Endothelial cell of umbilical vein (primary cell): ENCODE results near the gene AMTN. TPM values are rescaled to one million over a fixed set of nuclear protein-coding genes. Genes with fewer than 3 reads are reported as not detected.
A peak's percentile ranks its signal among the peaks of the same experiment; 100 is the strongest.

Source experiments
- BruUV-seq: library from RNA; stranded (reverse); fragments of 400-500 nt; replicated peaks from 2 replicates; lab custom pipeline; 2021; lab: Mats Ljungman, UMichigan
- CTCF ChIA-PET: fragments of 300-600, 350-600 bp; sonication (Branson Sonifier 250); formaldehyde crosslinking; loops from one replicate; lab custom pipeline; 2021; ENCODE audit warnings: antibody characterized with exemption, inconsistent platforms; lab: Charles Lee
- POLR2A ChIA-PET: fragments of 300-600, 350-600 bp; sonication (Branson Sonifier 250); formaldehyde crosslinking; loops from one replicate; lab custom pipeline; 2021; ENCODE audit warnings: antibody characterized with exemption, inconsistent platforms; lab: Charles Lee
- DNase-seq: peaks from one replicate; pipeline ENCODE4 v3.0.0-alpha.2; 2011; ENCODE audit warnings: low read depth, low spot score
- FAIRE-seq: peaks from 2 replicates; lab custom pipeline; 2011; peaks lifted over from hg19 to GRCh38; lab: Jason Lieb, UNC
- H2AFZ ChIP-seq: 2 replicates; pipeline ENCODE4 v1.6.0; 2012; ENCODE audit warnings: low read depth, low read length, control low read depth, inconsistent platforms
- H3K27ac ChIP-seq: 2 replicates; pipeline ENCODE4 v1.5.1; 2011; ENCODE audit warnings: low read depth, mild to moderate bottlenecking, control low read depth, low read length, moderate library complexity; ENCODE audit not compliant: insufficient read depth
- H3K27me3 ChIP-seq, 2 experiments: 2 replicates each; pipeline versions ENCODE4 v1.6.0 to v1.6.1; 2011; ENCODE audit warnings: low read length in 2 of 2, mixed read lengths in 1 of 2; ENCODE audit not compliant: control insufficient read depth in 2 of 2, insufficient read depth in 2 of 2
- H3K36me3 ChIP-seq, 2 experiments: 2 replicates in 1 of 2; 3 replicates in 1 of 2; pipeline ENCODE4 v1.5.1; 2011; ENCODE audit warnings: low read length in 2 of 2, mild to moderate bottlenecking in 1 of 2, moderate library complexity in 1 of 2; ENCODE audit not compliant: control insufficient read depth in 2 of 2, insufficient read depth in 2 of 2; ENCODE audit errors: extremely low read depth in 1 of 2
- H3K4me1 ChIP-seq: 3 replicates; pipeline ENCODE4 v1.5.1; 2011; ENCODE audit warnings: mild to moderate bottlenecking, low read length; ENCODE audit not compliant: control insufficient read depth, insufficient read depth; ENCODE audit errors: extremely low read depth
- H3K4me2 ChIP-seq: 2 replicates; pipeline ENCODE4 v1.6.1; 2011; ENCODE audit warnings: low read length, control low read depth, mixed read lengths; ENCODE audit not compliant: insufficient read depth
- H3K4me3 ChIP-seq, 3 experiments: fragments of 200-600 bp in 1 of 3; sonication (generic), shearing (Covaris generic) in 1 of 3; replicated peaks in 1 of 3; 2 replicates each; pipeline ENCODE4 v1.5.1; 2011 to 2016; ENCODE audit warnings: control low read depth in 3 of 3, low read length in 3 of 3, mild to moderate bottlenecking in 2 of 3, inconsistent platforms in 1 of 3, low read depth in 1 of 3, moderate library complexity in 1 of 3; ENCODE audit not compliant: insufficient read depth in 1 of 3
- H3K79me2 ChIP-seq: 2 replicates; pipeline ENCODE4 v1.6.0; 2012; ENCODE audit warnings: low read length, inconsistent platforms; ENCODE audit not compliant: control insufficient read depth, insufficient read depth
- H3K9ac ChIP-seq: replicated peaks from 2 replicates; pipeline ENCODE3; 2011; ENCODE audit warnings: low read length, control low read depth; ENCODE audit not compliant: insufficient read depth; ENCODE audit errors: extremely low read depth
- H3K9me1 ChIP-seq: replicated peaks from 3 replicates; pipeline ENCODE4 v1.6.0; 2011; ENCODE audit warnings: mild to moderate bottlenecking, low read length; ENCODE audit not compliant: control insufficient read depth, insufficient read depth; ENCODE audit errors: extremely low read depth
- H3K9me3 ChIP-seq: replicated peaks from 2 replicates; pipeline ENCODE4 v1.5.1; 2012; ENCODE audit warnings: low read length, inconsistent platforms; ENCODE audit not compliant: control insufficient read depth, insufficient read depth
- H4K20me1 ChIP-seq: replicated peaks from 2 replicates; pipeline ENCODE3; 2011; ENCODE audit warnings: mild to moderate bottlenecking, low read length; ENCODE audit not compliant: control insufficient read depth, insufficient read depth; ENCODE audit errors: extremely low read depth
- CTCF ChIP-seq, 2 donors: IDR thresholded peaks; 1 replicate in 1 of 2; 2 replicates in 1 of 2; pipeline ENCODE4 v1.5.1; 2011; ENCODE audit warnings: low read length in 2 of 2, mild to moderate bottlenecking in 2 of 2, moderate library complexity in 2 of 2, control low read depth in 1 of 2, inconsistent platforms in 1 of 2, low read depth in 1 of 2; ENCODE audit not compliant: insufficient read depth in 1 of 2; ENCODE audit errors: extremely low read depth in 1 of 2
- POLR2A ChIP-seq: IDR thresholded peaks from 2 replicates; pipeline ENCODE4 v1.6.1; 2012; ENCODE audit warnings: low read depth, mild to moderate bottlenecking, control low read depth, low read length
- dilution Hi-C: fragments of 300-500 bp; cut with MboI; formaldehyde crosslinking; loops from one replicate; pipeline ENCODE4 v1.15.0; 2019; ENCODE audit warnings: low sequenced_read_pairs; ENCODE audit not compliant: extremely low pct_ligation_motif_present
- intact Hi-C: fragments of 100-400 bp; cut with micrococcal nuclease; formaldehyde crosslinking; loops from one replicate; pipeline ENCODE4 v1.10.0; 2022
- polyA plus RNA-seq, 4 experiments: library from polyadenylated mRNA; depleted of rRNA in 3 of 4; stranded (reverse) in 3 of 4; unstranded in 1 of 4; fragments of >200 nt; gene quantifications; 2 replicates each; pipeline versions ENCODE4 v1.2.1 to v1.2.3, GENCODE V29; 2011 to 2012; ENCODE audit warnings: missing spikeins in 1 of 4
- total RNA-seq: library from RNA; stranded (reverse); gene quantifications from 2 replicates; pipeline ENCODE4 v1.2.3, GENCODE V29; 2021

The AMTN gene
- total and polyA plus RNA-seq, 2 donors (not counting 3 experiments of a cell fraction or from before 2014, with no cell fraction given) = 0.95 TPM; not detected in 1

GRCh38 chr4:70505151-70505748 is 13.1 kb upstream of the AMTN start:
- peaks cover 0 to 1% of the 10 kb centered on the region in 2 experiments for H3K27me3 ChIP-seq

More at GRCh38 chr4:70505151-70505748, 13.1 kb upstream of the AMTN start:
- Histone ChIP-seq H4K20me1 (no peaks in the 10 kb centered on the region), H3K36me3 (no peaks in the 10 kb centered on the region), H3K79me2 (no peaks in the 10 kb centered on the region), H3K4me3 (no peak overlapping the region), H3K9ac (no peak overlapping the region), H2AFZ (no peak overlapping the region), H3K9me1 (no peaks in the 10 kb centered on the region), H3K9me3 (no peaks in the 10 kb centered on the region), H3K4me1 (no peaks in the 10 kb centered on the region), H3K4me2 (no peak overlapping the region), H3K27ac (no peak overlapping the region)
- no TSS peak for BruUV-seq
- POLR2A ChIA-PET = no interaction called here
- CTCF ChIA-PET = interaction anchor here (0.7 to 3.4 kb wide), 8 partner anchors 13 to 1187 kb away, joined by 3 to 21 read pairs (median 4); no protein-coding TSS in a partner anchor
- intact Hi-C loops (loop anchor here (1.0 kb wide), 2 partner anchors 609 to 816 kb away; no protein-coding TSS in a partner anchor), dilution Hi-C loops (no loop called here)
- DNase-seq (peak; percentile 54), FAIRE-seq (peak; percentile 93)
- TF ChIP-seq CTCF (IDR thresholded peaks at IDR 0.05; ENCODE audit: extremely low read depth in 1 of 2, insufficient read depth in 1 of 2, low read depth in 1 of 2, low read length in 2 of 2) (peak; percentile 90 to 94), POLR2A (no peak)
